GM12878 (cell line): ENCODE results near the gene RAD51B.

Experiments used
- CHD1 ChIP-seq: IDR thresholded peaks from 2 replicates; pipeline ENCODE4 v1.6.1; 2012; ENCODE audit warnings: low read depth, low read length, improper control_type of control experiment
- MEF2A ChIP-seq: IDR thresholded peaks from 2 replicates; pipeline ENCODE4 v1.6.1; 2011; ENCODE audit warnings: low read depth, mild to moderate bottlenecking, low read length, moderate library complexity; ENCODE audit not compliant: insufficient read depth
- SIX5 ChIP-seq: IDR thresholded peaks from 2 replicates; pipeline ENCODE4 v1.6.1; 2011; ENCODE audit warnings: mild to moderate bottlenecking, low read depth, low read length, moderate library complexity; ENCODE audit not compliant: severe bottlenecking
- TF ChIP-seq, protein P1 (sequence below): fragments of 450-650 bp; IDR thresholded peaks from 2 replicates; pipeline ENCODE4 v1.6.1; 2016; ENCODE audit warnings: mild to moderate bottlenecking, moderate library complexity, borderline replicate concordance

- TF ChIP-seq, protein P1, sequence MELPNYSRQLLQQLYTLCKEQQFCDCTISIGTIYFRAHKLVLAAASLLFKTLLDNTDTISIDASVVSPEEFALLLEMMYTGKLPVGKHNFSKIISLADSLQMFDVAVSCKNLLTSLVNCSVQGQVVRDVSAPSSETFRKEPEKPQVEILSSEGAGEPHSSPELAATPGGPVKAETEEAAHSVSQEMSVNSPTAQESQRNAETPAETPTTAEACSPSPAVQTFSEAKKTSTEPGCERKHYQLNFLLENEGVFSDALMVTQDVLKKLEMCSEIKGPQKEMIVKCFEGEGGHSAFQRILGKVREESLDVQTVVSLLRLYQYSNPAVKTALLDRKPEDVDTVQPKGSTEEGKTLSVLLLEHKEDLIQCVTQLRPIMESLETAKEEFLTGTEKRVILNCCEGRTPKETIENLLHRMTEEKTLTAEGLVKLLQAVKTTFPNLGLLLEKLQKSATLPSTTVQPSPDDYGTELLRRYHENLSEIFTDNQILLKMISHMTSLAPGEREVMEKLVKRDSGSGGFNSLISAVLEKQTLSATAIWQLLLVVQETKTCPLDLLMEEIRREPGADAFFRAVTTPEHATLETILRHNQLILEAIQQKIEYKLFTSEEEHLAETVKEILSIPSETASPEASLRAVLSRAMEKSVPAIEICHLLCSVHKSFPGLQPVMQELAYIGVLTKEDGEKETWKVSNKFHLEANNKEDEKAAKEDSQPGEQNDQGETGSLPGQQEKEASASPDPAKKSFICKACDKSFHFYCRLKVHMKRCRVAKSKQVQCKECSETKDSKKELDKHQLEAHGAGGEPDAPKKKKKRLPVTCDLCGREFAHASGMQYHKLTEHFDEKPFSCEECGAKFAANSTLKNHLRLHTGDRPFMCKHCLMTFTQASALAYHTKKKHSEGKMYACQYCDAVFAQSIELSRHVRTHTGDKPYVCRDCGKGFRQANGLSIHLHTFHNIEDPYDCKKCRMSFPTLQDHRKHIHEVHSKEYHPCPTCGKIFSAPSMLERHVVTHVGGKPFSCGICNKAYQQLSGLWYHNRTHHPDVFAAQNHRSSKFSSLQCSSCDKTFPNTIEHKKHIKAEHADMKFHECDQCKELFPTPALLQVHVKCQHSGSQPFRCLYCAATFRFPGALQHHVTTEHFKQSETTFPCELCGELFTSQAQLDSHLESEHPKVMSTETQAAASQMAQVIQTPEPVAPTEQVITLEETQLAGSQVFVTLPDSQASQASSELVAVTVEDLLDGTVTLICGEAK = no peak
- no peak for TF ChIP-seq SIX5
- TF ChIP-seq MEF2A = no peak
- no peak for TF ChIP-seq CHD1
These were observed 586.4 kb downstream of the RAD51B start for GRCh38 chr14:68405961-68406360.
